Measurements from ENCODE around the gene SV2C. TPM values are rescaled to one million over a fixed set of nuclear protein-coding genes. Genes with fewer than 3 reads are reported as not detected.

The SV2C gene
- polyA plus RNA-seq, 1 donor (not counting 4 experiments of a cell fraction or from before 2014, with no cell fraction given) = 0.34 TPM

DNA sequence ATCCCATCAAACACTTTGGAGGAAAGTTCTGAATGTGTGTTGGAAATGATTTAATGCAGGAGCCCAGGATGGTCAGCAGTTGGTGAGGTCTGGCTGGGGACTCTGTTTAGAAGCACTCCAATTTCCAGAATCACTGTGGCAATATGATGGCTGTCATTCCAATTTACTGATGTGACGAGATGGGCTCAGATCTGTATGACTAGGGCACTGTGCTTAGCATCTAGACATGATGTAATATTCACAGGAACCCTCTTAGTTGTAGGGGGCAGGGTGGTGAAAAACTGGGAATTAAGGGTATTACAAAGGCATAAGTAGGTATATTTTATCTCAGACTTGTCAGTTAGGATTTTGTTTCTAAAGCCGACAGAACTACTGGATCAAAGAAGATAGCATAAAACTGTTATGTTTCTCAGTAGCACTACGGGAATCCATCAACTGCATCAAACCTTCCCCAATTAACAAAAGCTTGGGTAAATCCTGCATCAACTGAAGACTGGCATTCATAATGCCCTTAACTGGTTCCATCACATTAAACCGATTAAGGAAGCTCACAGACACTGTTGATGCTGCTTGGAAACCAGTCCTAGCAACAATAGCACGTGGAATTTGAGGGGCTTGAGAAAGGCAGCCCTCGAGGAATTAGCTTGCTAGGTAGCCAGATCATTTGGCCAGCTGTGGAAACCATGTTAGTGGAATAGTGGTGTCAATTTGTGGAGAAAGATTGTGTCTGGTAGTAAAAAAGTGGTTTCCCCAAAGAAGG, 86.1 kb downstream of the SV2C start:
- no peak overlapping the region for H3K9ac ChIP-seq (ENCODE audit: control insufficient read depth, extremely low read depth, insufficient read depth, low read length)
- dilution Hi-C loops (cut with MboI; ENCODE audit: extremely low pct_ligation_motif_present, low sequenced_read_pairs) = no loop called here

GRCh38 chr5:76174101-76174500, 90.9 kb downstream of the SV2C start:
- Histone ChIP-seq H2AFZ (ENCODE audit: control insufficient read depth, low read length) (no peak overlapping the region), H3K27ac (ENCODE audit: control insufficient read depth, insufficient read depth, low read length) (no peak overlapping the region), H3K27me3 (ENCODE audit: control insufficient read depth, extremely low read depth, insufficient read depth, low read length) (no peaks in the 10 kb centered on the region), H3K9ac (ENCODE audit: control insufficient read depth, extremely low read depth, insufficient read depth, low read length) (no peak overlapping the region), H3K4me3 (ENCODE audit: control insufficient read depth in 2 of 3, extremely low read depth in 1 of 3, insufficient read depth in 2 of 3, low read depth in 1 of 3, low read length in 3 of 3) (no peak overlapping the region), H3K9me3 (ENCODE audit: control insufficient read depth, low read depth, low read length) (no peaks in the 10 kb centered on the region), H3K79me2 (ENCODE audit: control insufficient read depth, insufficient read depth, low read length) (no peaks in the 10 kb centered on the region), H3K4me1 (ENCODE audit: control insufficient read depth, extremely low read depth, insufficient read depth, low read length) (no peaks in the 10 kb centered on the region), H3K36me3 (ENCODE audit: control insufficient read depth in 2 of 2, extremely low read depth in 1 of 2, insufficient read depth in 2 of 2, low read length in 2 of 2) (no peaks in the 10 kb centered on the region), H3K9me1 (ENCODE audit: control insufficient read depth, extremely low read depth, insufficient read depth, low read length) (no peaks in the 10 kb centered on the region), H3K4me2 (ENCODE audit: control insufficient read depth, extremely low read depth, insufficient read depth, low read depth, low read length) (no peak overlapping the region), H4K20me1 (ENCODE audit: control insufficient read depth, extremely low read depth, insufficient read depth, low read length) (no peaks in the 10 kb centered on the region)
- TF ChIP-seq, protein P1, sequence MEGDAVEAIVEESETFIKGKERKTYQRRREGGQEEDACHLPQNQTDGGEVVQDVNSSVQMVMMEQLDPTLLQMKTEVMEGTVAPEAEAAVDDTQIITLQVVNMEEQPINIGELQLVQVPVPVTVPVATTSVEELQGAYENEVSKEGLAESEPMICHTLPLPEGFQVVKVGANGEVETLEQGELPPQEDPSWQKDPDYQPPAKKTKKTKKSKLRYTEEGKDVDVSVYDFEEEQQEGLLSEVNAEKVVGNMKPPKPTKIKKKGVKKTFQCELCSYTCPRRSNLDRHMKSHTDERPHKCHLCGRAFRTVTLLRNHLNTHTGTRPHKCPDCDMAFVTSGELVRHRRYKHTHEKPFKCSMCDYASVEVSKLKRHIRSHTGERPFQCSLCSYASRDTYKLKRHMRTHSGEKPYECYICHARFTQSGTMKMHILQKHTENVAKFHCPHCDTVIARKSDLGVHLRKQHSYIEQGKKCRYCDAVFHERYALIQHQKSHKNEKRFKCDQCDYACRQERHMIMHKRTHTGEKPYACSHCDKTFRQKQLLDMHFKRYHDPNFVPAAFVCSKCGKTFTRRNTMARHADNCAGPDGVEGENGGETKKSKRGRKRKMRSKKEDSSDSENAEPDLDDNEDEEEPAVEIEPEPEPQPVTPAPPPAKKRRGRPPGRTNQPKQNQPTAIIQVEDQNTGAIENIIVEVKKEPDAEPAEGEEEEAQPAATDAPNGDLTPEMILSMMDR (optimal IDR thresholded peaks at IDR 0.05 in 1 of 3, IDR thresholded peaks at IDR 0.05 in 1 of 3, conservative IDR thresholded peaks at IDR 0.05 in 1 of 3; ENCODE audit: extremely low read depth in 1 of 3, insufficient read depth in 2 of 3, low read length in 3 of 3) = no peak
- TF ChIP-seq EZH2 (IDR thresholded peaks at IDR 0.05; ENCODE audit: low read length) = no peak
- dilution Hi-C loops (cut with MboI; ENCODE audit: extremely low pct_ligation_motif_present, low sequenced_read_pairs) = no loop called here
- FAIRE-seq = no peak
- no peak for DNase-seq (ENCODE audit: low read depth, low spot score)

More for the DNA sequence above, 86.1 kb downstream of the SV2C start:
- Histone ChIP-seq H3K4me1 (ENCODE audit: control insufficient read depth, extremely low read depth, insufficient read depth, low read length) (no peaks in the 10 kb centered on the region), H2AFZ (ENCODE audit: control insufficient read depth, low read length) (no peak overlapping the region), H3K27me3 (ENCODE audit: control insufficient read depth, extremely low read depth, insufficient read depth, low read length) (no peaks in the 10 kb centered on the region), H3K9me1 (ENCODE audit: control insufficient read depth, extremely low read depth, insufficient read depth, low read length) (no peaks in the 10 kb centered on the region), H3K36me3 (ENCODE audit: control insufficient read depth in 2 of 2, extremely low read depth in 1 of 2, insufficient read depth in 2 of 2, low read length in 2 of 2) (no peaks in the 10 kb centered on the region), H3K4me2 (ENCODE audit: control insufficient read depth, extremely low read depth, insufficient read depth, low read depth, low read length) (no peak overlapping the region), H3K9me3 (ENCODE audit: control insufficient read depth, low read depth, low read length) (no peaks in the 10 kb centered on the region), H3K27ac (ENCODE audit: control insufficient read depth, insufficient read depth, low read length) (no peak overlapping the region), H3K79me2 (ENCODE audit: control insufficient read depth, insufficient read depth, low read length) (no peaks in the 10 kb centered on the region), H3K4me3 (ENCODE audit: control insufficient read depth in 2 of 3, extremely low read depth in 1 of 3, insufficient read depth in 2 of 3, low read depth in 1 of 3, low read length in 3 of 3) (no peak overlapping the region), H4K20me1 (ENCODE audit: control insufficient read depth, extremely low read depth, insufficient read depth, low read length) (no peaks in the 10 kb centered on the region)
- DNase-seq (ENCODE audit: low read depth, low spot score) (no peak), FAIRE-seq (no peak)
- TF ChIP-seq, protein P1 (optimal IDR thresholded peaks at IDR 0.05 in 1 of 3, IDR thresholded peaks at IDR 0.05 in 1 of 3, conservative IDR thresholded peaks at IDR 0.05 in 1 of 3; ENCODE audit: extremely low read depth in 1 of 3, insufficient read depth in 2 of 3, low read length in 3 of 3) = no peak
- no peak for TF ChIP-seq EZH2 (IDR thresholded peaks at IDR 0.05; ENCODE audit: low read length)

All from keratinocyte (primary cell).